ENCODE measurements around the gene TMEM191C.
"Not testable (repeated sequence)": the region's sequence is repeated elsewhere in the genome, so short reads cannot be mapped to it uniquely, and the experiment has no call there.

GRCh38 chr22:21442646-21443045, 24.5 kb upstream of the TMEM191C start:
- not testable (repeated sequence) for TF ChIP-seq CTCF (IDR thresholded peaks at IDR 0.05; ENCODE audit: low read length); EZH2 (IDR thresholded peaks at IDR 0.05; ENCODE audit: borderline replicate concordance, low read length)
